Activated T-cell treated with anti-CD3 and anti-CD28 coated beads for 1 hour (primary cell): Measurements from ENCODE around the gene ADRA2C.
"Not testable (repeated sequence)": the region's sequence is repeated elsewhere in the genome, so short reads cannot be mapped to it uniquely, and the experiment has no call there.

Source experiments
- DNase-seq: peaks from one replicate; pipeline ENCODE4 v3.0.0-alpha.2; 2020; ENCODE audit warnings: low read depth

ADRA2C gene

DNA sequence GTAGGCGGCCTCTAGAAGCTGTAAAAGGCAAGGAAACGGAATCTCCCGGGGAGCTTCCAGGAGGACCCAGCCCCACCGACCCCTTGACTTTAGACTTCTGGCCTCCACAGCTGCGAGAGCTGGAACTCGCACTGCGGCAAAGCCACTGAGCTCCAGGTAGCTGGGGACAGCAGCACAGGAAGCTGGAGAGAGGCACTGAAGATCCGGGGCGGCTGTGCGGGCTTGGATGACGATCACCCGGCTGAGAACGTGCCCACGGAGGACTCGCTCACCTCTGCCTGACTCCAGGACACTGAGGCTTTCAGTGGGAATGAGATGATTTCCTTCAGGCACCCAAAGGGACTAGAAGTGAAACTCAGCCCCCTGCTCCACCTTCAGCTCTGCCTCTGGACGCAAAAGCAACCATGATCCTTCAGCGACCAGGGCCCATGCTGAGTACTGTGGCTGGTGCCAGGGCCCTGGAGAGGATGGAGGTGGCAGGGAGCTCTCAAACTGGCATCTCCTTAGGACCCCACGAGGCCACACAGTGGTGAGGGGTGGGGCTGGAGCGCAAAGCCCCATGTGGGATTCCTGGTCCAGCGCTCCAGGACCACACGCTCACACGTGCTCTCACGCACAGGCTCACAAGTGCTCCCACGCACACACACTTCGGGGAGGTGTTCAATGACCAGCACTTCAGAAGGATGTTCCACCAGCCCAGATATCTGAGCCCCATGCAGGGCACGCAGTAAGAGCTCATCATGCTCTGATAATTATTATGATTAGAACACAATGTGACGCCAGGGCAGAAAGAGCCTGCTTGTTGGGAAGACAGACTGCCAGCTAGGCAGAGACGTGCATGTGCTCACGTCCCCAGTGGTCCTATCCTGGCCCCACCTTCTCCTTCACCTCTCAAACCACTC, 47.2 kb downstream of the ADRA2C start:
- DNase-seq = no peak

DNA sequence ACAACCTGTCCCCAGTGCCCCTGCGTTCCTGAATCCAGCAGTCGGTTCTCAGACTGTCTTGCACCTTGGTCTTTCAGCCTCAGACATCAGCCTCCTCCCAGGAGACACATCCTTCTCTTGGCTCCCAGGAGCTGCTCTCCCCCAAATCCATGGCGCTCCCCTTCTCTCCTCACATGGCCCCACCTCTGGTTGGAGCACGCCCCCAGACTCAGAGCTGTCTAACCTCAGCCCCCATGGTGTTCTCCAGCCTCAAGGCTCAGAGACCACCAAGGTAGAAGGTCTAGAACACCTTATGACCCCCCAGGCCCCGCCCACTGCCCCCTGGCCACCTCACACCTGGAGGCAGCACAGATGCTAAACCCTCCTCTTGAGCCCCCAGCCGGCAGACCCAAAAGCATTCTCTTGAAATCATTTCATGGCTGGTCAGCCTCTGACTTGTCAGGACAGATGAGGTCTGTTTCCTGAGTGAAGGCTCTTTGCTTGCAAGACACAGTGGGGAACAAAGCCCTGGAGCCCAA, 47.9 kb downstream of the ADRA2C start:
- no peak for DNase-seq

GRCh38 chr4:3814838-3815237, 48.7 kb downstream of the ADRA2C start:
- DNase-seq = not testable (repeated sequence)

DNA sequence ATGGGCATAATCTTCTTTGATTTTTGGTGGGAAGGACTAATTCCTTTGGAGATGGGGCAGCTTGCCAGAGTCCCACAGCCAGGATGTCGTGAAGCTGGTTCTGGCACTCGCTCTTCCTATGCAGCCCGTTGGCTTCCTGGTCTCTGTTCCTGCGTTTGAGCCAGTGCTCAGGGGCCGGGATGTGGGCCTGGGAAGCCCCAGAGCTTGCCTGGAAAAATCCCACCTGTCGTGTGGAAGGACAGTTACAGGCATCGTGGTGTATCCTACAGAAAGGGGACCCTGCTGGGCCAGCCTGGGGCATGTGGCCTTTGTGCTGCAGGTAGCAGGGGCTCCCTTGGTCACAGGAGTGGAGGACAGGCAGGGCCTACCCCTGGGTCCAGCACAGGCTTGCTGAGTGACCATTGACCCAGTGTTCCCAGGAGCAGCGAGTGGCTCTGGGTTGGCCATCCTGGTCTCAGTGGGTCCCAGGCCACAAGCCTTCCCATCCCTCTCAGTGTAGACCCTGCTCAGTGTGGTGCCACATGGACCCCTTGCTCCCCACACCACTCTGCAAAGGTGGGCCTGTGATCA, 50.2 kb downstream of the ADRA2C start:
- DNase-seq = no peak

- no peak for DNase-seq
These were observed 51.1 kb downstream of the ADRA2C start for GRCh38 chr4:3816983-3817960.
